Measurements from ENCODE around the gene LDLRAP1.
"Not testable (repeated sequence)": the region's sequence is repeated elsewhere in the genome, so short reads cannot be mapped to it uniquely, and the experiment has no call there.

DNA sequence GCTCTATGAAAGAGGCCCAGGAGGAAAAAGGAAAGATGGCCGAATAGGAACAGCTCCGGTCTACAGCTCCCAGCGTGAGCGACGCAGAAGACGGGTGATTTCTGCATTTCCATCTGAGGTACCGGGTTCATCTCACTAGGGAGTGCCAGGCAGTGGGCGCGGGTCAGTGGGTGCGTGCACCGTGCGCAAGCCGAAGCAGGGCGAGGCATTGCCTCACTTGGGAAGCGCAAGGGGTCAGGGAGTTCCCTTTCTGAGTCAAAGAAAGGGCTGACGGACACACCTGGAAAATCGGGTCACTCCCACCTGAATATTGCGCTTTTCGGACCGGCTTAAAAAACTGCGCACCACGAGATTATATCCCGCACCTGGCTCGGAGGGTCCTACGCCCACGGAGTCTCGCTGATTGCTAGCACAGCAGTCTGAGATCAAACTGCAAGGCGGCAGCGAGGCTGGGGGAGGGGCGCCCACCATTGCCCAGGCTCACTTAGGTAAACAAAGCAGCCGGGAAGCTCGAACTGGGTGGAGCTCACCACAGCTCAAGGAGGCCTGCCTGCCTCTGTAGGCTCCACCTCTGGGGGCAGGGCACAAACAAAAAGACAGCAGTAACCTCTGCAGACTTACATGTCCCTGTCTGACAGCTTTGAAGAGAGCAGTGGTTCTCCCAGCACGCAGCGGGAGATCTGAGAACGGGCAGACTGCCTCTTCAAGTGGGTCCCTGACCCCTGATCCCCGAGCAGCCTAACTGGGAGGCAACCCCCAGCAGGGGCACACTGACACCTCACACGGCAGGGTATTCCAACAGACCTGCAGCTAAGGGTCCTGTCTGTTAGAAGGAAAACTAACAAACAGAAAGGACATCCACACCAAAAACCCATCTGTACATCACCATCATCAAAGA, 36.6 kb upstream of the LDLRAP1 start:
- not testable (repeated sequence) for TF ChIP-seq ZNF384, SP1, TARDBP (IDR thresholded peaks at IDR 0.05)
